Measurements from ENCODE around the gene ANAPC13. TPM values are rescaled to one million over a fixed set of nuclear protein-coding genes. Genes with fewer than 3 reads are reported as not detected.

Gene ANAPC13
- total and polyA plus RNA-seq, 10 of the 15 experiments (the other 5 are each of a cell fraction or from before 2014, with no cell fraction given): 34.9 to 139 (median 83.0) TPM

GRCh38 chr3:134477002-134477401 is 8.8 kb downstream of the ANAPC13 start:
- Histone ChIP-seq H2AFZ (ENCODE audit: control insufficient read depth, low read depth, low read length) (no peak overlapping the region), H4K20me1 (ENCODE audit: control insufficient read depth, insufficient read depth) (no peaks in the 10 kb centered on the region), H3K27me3 (replicated peaks in 1 of 2; ENCODE audit: control insufficient read depth in 2 of 2, insufficient read depth in 2 of 2, low read length in 1 of 2) (no peaks in the 10 kb centered on the region), H3K9ac (ENCODE audit: control insufficient read depth, insufficient read depth, low read length) (no peak overlapping the region), H3K4me1 (ENCODE audit: control insufficient read depth, insufficient read depth, low read length) (no peaks in the 10 kb centered on the region), H3K36me3 (ENCODE audit: control insufficient read depth in 2 of 2, insufficient read depth in 2 of 2, low read length in 1 of 2) (peaks cover 6 to 32% of the 10 kb centered on the region in 2 experiments), H3K79me2 (ENCODE audit: control insufficient read depth, insufficient read depth, low read length) (no peaks in the 10 kb centered on the region), H3K4me3 (no peak overlapping the region), H3K9me3 (replicated peaks; ENCODE audit: control insufficient read depth, insufficient read depth, low read length) (no peaks in the 10 kb centered on the region), H3K4me2 (ENCODE audit: control insufficient read depth, insufficient read depth) (no peak overlapping the region), H3K27ac (ENCODE audit: control insufficient read depth, insufficient read depth) (no peak overlapping the region)
- BruUV-seq (replicated peaks): no TSS peak
- DNase-seq (ENCODE audit: low read depth, low spot score) (no peak), FAIRE-seq (no peak), ATAC-seq (no peak)
- no peak for TF ChIP-seq SIN3A (IDR thresholded peaks at IDR 0.05; ENCODE audit: low read depth, low read length)
- TF ChIP-seq NFYB (IDR thresholded peaks at IDR 0.05; ENCODE audit: insufficient read depth, low read depth, low read length): no peak
- TF ChIP-seq CREM (IDR thresholded peaks at IDR 0.05; ENCODE audit: low read depth): no peak
- TF ChIP-seq ATF7 (IDR thresholded peaks at IDR 0.05; ENCODE audit: low read depth): no peak
- TF ChIP-seq TBL1XR1 (IDR thresholded peaks at IDR 0.05; ENCODE audit: low read depth, low read length): no peak
- TF ChIP-seq NR2F1 (conservative IDR thresholded peaks at IDR 0.05): no peak
- TF ChIP-seq FOXK2 (IDR thresholded peaks at IDR 0.05): no peak
- TF ChIP-seq EZH2 (IDR thresholded peaks at IDR 0.05; ENCODE audit: borderline replicate concordance, control insufficient read depth, low read depth, low read length): no peak
- no peak for TF ChIP-seq LARP7 (IDR thresholded peaks at IDR 0.05)
- no peak for TF ChIP-seq SREBF1 (IDR thresholded peaks at IDR 0.05; ENCODE audit: low read length)
- TF ChIP-seq POU2F2 (IDR thresholded peaks at IDR 0.05; ENCODE audit: borderline replicate concordance, low read depth, low read length): no peak
- no peak for TF ChIP-seq CREB1 (IDR thresholded peaks at IDR 0.05; ENCODE audit: low read depth)
- in situ Hi-C loops (cut with MboI): loop anchor here (25.0 kb wide), 1 partner anchor 1015 kb away; no protein-coding TSS in a partner anchor
- ChIA-PET SMC1A (ENCODE audit: uncharacterized antibody, unreplicated experiment) (interaction anchor here (0.8 to 1.8 kb wide), 4 partner anchors 11 to 265 kb away, joined by 3 to 5 read pairs (median 4); no protein-coding TSS in a partner anchor), RAD21 (ENCODE audit: unreplicated experiment) (interaction anchor here (1.7 kb wide), 1 partner anchor 169 kb away, joined by 6 read pairs; no protein-coding TSS in a partner anchor), POLR2A (no interaction called here), CTCF (interaction anchor here (0.6 to 7.6 kb wide), 17 partner anchors 8 to 1954 kb away, joined by 3 to 83 read pairs (median 3); partner anchors contain the start of genes ANAPC13 and CEP63)
- intact Hi-C loops (cut with micrococcal nuclease; ENCODE audit: unreplicated experiment): loop anchor here (10.0 kb wide), 2 partner anchors 552 to 812 kb away; partner anchors contain the start of gene TOPBP1
- WGBS (ENCODE audit: insufficient coverage, insufficient replicate concordance, low lambda C conversion rate, missing lambda C conversion rate): 95% methylated on average over 6 of the region's 6 CpGs
